GM19463 (cell line): ENCODE measurements around the gene P3H2.

Experiments
- ATAC-seq: cut with Tn5 transposase; IDR thresholded peaks from one replicate; pipeline ENCODE4 v1.9.1; 2021; ENCODE audit warnings: mild to moderate bottlenecking, moderate library complexity; ENCODE audit not compliant: unreplicated experiment

The P3H2 gene

DNA sequence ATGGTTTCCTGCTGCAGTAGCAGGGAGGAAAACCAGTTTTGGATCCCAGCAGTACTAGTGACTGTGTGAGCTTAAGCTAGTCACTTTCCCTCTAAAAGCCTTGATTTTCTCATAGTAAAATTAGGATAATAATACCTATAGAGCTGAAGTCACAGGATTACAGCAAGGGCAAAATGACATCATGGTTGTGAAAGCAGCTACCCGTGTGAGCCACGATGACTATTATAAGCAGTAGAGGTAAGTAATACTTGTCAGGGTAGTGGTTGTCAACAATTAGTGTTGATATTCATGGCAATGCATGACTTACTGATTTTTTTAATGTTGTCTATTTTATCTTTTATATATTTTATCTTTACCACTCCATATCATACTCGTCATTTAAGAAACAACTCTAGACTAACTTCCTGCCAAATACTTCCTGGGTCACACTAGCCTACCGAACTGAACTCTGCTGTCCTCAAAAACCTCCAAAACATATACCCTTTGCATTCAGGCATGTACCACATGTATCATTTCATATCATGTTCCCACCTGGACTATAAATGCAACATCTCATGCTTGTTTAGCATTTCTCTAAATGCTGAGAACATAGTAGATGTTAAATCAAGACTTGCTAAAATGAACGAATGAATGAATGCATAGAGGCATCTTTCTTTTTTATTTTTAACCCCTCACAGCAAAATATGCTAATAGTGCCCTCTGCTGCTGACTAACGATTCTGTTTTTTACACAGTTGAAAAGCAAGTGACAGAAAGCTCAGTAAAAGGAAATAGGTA lies 172.6 kb downstream of the P3H2 start:
- ATAC-seq = no peak

DNA sequence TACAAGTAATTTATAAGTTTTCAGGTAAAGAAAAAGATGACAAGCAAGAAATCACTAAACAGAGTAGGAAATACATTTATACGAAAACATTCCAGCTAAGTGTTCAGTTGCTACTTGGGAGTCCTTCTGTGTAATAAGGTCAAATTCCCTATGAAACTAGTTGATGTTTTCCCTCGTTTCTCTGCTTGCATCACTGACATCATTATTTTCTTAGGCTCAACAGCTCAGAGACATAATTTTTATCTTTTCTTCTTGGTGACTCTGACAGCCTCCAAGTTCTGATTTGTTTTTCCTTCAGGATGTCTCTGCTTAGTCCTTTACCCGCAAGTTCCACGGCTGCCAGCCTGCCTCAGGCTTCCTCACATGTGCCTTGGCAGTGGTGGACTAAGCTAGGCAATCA lies 173.6 kb downstream of the P3H2 start:
- ATAC-seq = no peak

DNA sequence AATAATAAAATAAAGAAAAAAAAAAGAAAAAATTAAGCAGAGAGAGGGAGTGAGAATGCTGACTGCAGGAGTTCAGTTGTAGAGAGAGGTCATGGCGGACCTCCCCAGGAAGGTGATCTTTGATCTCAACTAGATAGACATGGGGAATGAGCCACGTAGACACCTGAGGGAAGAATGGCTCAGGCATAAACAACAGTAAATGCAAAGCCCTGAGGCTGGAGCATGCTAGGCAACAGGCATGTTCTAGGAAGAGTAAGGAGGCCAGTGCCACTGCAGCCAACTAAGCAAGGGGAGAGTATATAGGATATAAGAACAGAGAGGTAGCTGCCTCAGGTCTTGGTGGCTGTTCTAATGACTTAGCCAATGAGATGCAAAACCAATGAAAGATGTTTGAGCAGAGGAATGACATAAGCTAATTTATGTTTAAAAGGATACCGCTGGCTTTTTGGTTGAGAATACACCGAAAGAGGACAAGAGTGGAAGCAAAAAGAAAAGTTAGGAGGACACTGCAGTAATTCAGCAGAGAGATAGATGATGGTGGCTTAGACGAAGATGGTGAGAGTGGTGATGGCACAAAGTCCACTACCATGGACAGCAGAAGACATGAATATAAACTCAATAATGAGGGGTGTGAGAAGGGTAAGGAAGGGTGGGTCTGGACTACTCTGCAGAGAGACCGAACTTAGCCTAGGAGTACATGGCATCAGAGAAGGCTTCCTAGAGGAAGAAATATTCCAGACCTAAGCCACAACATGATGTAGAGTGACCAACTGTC lies 174.6 kb downstream of the P3H2 start:
- no peak for ATAC-seq

DNA sequence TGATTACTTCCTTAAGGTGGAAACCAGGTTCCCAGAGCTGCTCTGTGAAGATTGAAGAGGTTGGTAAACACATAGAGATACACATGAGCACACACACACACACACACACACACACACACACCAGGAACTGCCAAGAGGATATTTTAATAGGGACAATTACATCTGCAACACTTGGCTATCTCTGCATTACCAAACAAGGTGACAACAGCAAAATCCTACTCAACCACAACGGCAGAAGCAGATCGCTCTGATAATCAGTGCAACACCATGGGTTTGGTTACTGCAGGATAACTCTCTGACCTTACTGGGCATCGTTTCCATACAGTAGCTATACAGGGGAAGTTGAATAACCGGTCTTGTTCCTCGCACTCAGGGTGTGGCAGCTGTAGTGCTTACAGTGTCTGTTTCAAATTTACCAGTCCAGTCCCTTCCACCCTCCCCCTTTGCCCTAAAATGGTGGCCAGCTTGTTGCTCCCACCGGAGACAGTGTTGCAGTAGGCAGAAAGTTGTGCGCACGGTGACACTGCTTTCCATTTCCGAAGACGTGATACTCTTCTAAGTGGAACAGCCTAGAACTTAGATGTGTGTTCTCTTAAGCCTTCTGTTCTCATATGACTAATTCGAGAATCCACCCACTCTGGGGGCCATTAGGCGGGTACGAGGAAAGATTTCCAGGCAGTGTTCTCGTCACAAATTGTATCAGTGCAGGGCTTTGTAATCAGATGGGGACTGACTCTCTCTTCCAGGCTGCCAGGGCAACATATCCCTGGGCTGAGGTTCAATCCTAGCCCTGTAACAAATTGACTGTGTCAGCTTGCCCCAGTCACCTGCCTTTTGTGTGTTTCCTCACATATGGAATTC lies 176.2 kb downstream of the P3H2 start:
- no peak for ATAC-seq

DNA sequence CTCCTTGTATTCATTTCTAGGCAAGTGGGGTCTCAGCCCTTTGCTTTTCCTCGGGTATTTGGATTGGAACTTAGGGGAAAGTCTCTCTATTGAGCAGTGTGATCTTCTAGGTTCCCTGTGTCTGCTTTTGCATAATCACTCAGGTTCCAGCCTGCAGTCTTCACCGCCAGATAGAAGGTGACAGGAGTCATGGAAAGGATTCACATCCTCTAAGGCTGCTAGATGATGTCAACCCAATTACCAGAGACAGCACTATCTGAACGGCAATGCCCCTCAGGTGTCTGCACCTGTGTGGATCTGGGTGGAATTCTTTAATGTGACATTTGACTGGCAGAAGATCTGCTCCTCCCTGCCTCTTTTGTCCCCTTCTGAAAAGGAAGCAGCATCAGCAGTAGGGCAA lies 177.7 kb downstream of the P3H2 start:
- no peak for ATAC-seq

DNA sequence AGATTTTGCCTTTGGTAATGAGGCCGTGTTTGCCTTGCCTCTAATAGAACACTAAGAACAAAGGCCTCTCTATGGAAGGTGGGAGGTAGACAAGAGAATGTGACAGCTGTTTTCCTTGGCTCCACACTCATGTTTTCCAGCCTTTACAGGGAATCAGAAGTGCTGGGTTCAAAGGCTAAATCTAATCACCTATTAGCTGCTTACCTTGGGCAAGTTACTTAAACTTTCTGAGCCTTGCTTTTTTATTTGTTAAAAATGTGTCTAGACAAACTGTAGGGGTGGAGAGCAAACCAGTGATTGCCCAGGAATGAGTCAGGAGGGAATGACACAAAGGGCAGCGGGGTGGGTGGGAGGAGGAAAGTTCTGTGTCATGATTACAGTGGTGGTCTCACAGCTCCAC lies 179.0 kb downstream of the P3H2 start:
- ATAC-seq = no peak

DNA sequence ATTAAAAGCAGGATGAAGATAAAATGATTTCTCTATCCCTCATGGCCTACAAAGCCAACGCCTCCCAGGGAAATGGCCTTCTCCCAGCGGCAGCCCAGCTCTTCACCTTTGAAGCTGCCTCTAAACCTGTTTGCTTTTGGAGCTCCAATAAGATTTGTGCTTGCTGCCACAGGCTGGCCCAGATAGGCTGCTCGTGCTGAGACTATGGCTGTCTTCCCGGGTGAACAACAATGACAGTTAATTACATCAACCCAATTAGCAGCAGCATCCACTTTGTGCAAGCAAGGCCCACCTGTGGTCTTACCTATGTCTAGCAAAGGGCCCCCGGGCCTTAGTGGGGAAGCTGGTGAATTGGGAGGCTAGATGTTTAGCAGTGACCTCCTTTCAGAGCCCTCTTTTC lies 179.6 kb downstream of the P3H2 start:
- no peak for ATAC-seq

DNA sequence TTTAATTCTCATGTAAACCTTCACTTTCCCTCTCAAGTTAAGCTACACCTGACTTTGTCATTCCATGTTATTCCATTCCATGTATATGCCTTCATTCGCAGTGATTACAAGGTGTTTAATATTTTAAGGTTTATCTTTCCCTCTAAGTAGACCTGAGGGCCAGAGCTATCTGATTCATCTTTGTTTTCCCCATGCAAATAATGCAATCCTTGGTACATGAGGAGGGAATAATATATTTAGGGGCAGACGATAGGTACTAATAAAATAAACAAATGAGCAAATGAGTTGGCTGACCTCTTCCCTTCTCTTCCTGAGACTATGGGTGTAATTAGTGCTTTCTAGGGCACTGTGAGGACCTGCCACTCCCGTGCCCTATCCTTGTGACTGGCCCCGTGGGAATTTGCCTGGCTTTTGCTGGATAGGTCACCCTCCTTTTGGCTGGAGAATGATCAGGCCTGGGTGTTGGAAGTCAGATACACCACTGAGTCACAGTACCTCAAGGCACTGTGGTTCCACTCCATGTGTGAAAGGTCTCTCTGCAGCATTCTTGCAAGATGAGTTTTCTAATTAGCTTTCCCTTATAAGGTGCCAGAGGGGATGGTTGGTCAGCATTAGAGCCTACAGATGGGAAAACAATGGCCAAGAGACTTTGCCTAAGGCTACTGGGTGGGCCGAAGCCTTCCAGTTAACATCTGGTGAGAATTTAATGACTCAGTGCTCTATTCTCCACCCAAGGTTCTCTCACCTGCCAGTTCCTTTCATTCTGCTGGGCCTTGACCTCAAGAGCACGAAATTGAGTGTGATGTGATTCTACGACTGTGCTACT lies 183.2 kb downstream of the P3H2 start:
- no peak for ATAC-seq

DNA sequence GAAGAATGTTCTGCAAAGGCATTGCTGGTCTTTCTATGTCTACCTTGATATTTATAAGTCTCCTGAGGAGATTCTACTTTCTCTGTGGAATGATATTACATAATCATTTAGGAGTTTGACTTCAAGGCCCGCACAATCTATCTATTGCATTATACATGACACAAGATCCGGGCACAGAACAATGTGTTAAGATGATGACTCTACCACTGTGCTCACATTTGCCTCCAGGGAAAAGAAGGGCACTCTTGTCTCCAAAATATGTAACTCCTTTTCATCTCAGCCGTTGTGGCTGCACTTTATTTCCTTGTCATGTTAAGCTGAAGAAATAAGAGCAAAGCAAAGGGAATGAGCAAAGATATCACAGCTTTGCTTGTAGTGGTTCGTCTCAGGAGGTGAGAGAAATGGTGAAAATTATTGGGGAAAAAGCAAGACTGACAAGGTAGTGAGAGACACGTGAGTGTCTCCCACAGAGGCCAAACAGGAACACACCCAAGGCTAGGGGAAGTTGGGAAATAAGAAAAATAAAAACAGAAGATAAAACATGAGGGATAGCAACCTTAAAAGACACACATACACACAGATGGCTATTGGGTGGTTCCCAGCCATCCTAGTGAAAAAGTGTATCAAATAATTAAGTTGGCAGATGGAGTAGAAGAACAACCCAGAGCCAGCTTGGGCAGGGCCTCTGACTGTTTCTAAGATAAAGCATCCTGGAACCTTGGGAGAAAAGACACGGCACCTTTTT lies 184.3 kb downstream of the P3H2 start:
- no peak for ATAC-seq

DNA sequence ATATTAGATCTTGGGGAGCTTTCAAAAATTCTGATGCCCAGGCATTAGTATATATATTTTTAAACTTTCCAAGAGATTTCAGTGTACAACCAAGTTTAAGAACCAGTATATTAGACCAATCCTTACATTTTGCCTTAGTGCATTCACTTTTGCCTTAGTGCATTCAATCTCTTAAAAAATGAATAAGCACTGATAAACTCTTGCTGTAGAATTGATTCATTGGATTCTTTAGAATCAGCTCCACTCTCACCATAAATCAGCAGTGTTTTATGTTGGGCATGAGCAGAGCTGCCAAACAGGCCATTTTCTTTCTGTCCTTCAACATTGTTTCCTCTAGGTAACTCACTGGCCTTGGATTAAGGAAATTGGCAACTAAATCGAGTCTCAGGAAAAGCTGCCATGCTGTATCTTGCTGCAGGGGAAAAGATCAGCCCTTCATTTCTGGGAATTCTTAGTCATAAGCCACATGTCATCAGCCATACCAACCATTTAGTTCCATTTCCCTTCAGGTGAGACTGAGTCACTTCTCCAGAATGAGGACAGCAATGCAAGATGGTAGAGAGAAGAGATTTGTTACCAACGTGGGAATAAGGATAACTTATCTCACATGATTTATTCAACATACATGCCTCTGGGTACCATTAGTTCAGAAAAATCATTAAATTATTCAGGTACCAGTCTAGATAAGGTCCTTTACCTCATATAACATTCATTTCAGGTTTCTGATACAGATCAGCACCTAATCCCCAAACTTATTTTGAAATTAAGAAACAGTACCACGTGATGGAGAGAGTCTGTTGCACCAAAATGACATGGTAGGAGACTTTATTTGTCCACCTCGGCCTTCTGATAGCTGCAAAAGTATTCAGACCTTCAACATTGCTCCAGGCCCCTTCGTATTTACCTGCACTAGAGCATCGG lies 192.5 kb downstream of the P3H2 start:
- no peak for ATAC-seq

DNA sequence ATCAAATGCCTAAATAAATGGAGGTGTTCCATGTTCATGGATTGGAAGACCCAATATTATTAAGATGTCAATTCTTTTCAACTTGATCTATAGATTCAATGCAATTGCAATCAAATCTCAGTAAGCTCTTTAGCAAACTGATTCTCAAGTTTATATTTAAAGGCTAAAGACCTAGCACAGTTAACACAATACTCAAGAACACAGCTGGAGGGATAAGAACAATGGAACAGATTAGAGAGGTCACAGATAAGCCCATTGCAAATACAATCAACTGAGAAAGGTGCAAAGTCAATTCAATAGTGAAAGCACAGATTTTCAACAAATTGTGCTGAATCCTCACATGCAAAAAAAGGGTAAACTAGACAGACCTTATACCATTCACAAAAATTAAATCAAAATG lies 198.9 kb downstream of the P3H2 start:
- no peak for ATAC-seq

DNA sequence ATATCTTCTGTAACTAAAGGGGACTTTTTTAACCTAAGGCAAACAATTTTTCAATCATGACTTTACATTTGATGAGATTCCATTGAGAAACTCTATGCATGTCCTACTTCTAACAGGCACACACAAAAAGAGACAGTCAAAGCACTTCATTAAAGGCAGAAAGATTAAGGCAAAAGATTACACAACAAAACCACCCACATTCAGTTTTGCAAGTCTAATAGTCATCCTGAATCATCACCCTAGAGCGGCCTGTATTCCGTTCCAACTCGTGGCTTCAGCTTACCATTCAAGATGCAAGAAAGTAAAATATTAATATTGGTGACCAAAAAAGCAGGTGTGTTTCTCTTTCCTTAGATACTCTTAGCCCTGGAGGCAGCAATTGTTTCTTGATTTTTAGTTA lies 205.9 kb downstream of the P3H2 start:
- ATAC-seq = no peak

DNA sequence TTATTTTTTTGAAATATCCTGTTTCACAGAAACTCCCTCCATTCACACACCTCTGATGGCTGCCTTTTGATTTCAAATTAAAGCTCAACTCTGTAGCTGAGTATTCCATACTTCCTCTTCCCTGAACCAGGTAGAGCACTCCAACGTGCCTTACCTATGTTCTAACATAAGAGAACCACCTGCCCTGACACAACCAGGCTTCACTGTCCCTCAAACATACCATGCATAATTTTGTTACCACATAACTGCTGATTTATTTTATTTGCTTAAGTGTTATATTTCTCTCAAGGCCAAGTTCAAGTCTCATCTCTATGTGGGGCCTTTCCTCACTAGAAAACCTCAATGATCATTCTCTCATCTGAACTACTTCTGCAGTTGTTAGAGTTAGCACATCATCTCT lies 209.7 kb downstream of the P3H2 start:
- no peak for ATAC-seq

DNA sequence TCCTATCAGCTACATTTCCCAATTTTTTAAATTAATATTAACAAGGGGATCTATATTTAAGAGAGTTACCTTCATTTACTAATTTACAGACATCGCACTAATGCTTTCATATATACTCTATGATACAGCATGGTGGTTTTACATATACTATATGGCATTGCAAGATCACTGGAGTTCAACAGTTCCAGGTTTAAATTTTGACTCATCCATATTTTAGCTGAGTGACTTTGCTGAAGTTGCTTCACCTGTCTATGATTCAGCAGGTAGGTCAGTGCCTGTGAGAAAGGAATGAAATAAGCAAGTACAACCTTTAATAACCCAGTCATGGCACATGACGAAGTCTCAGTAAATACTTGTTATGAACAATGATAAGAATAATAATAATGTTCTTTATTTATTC lies 211.1 kb downstream of the P3H2 start:
- no peak for ATAC-seq

DNA sequence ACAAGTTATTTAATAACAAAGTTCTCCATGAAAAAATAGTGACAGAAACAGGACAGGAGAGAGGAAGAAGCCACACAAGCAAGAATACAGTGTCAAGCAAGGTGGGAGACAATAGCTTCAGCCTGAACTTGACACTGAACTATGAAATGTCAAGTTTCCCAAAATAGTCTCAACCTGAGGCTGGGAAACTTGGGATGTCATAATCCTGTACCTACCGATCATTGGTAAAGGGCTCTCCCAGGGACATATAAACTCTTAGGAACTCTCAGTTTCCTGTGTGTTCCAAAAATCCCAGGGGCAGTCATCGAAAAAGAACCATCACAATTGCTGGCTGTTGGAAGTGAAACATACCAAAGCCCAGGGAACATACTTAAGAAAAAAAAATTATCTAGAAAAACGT lies 211.6 kb downstream of the P3H2 start:
- no peak for ATAC-seq

DNA sequence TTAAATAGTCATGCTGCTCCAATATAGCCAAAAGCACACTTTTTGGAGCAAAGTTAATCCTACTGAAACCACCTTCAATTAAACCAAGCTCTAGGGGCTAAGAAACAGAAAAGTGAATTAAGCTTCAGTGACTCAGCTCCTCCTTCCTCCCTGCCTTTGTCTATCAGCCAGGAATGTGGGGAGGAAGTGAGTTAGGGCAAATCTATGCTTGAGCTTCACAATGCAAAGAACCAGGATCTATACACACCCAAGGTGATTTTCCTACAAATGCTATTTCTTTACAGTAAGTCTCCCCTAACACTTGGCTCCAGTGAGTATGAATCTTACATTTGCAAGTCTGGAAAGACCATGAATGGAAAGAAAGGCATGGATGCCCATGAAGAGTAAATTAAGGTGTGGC lies 212.1 kb downstream of the P3H2 start:
- no peak for ATAC-seq

DNA sequence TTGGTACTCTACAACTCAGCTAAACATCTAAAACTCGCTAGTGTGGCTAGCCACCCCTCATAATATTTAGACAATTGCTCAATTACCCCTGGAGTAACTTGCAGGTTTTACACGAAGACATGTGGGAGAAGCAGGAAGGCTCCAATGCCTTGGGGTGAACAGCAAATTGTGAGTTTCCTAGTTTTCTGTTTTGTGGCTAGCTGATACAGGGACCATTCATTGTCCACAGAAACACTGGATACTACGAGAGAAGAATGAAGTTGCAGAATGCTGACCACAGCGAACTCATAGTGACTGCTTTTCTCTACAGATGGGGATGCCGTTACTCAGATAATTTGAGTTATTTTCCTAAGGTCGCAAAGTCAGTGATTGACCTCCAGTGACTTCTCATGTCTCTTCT lies 212.9 kb downstream of the P3H2 start:
- ATAC-seq = no peak
